Mucosa of rectum (tissue), 2 donors: Measurements from ENCODE around the gene LYL1.

ENCODE experiments used
- H3K27ac ChIP-seq, 2 donors: one replicate each; pipeline ENCODE4 v1.7.0; 2013; ENCODE audit warnings: inconsistent platforms in 2 of 2, low read depth in 2 of 2, low read length in 2 of 2
- H3K27me3 ChIP-seq, 2 donors: one replicate each; pipeline ENCODE4 v1.7.0; 2013; ENCODE audit warnings: low read length in 2 of 2; ENCODE audit not compliant: control insufficient read depth in 2 of 2, insufficient read depth in 2 of 2
- H3K36me3 ChIP-seq, 2 donors: one replicate each; pipeline ENCODE4 v1.7.0; 2013; ENCODE audit warnings: low read length in 2 of 2; ENCODE audit not compliant: control insufficient read depth in 2 of 2, insufficient read depth in 2 of 2
- H3K4me1 ChIP-seq, 2 donors: one replicate each; pipeline ENCODE4 v1.7.0; 2013; ENCODE audit warnings: low read length in 2 of 2, mild to moderate bottlenecking in 1 of 2; ENCODE audit not compliant: control insufficient read depth in 2 of 2, insufficient read depth in 2 of 2
- H3K4me3 ChIP-seq, 2 donors: one replicate each; pipeline ENCODE4 v1.7.0; 2013; ENCODE audit warnings: low read length in 2 of 2
- H3K9ac ChIP-seq, 2 donors: one replicate each; pipeline ENCODE4 v1.7.0; 2013; ENCODE audit warnings: low read length in 2 of 2, low read depth in 1 of 2, mild to moderate bottlenecking in 1 of 2
- H3K9me3 ChIP-seq, 2 donors: one replicate each; pipeline ENCODE4 v1.7.0; 2013; ENCODE audit warnings: low read length in 2 of 2; ENCODE audit not compliant: control insufficient read depth in 2 of 2
- donor health status: healthy.
- donor health status: Normal muscosa, but diverticular disease.

Gene LYL1

DNA sequence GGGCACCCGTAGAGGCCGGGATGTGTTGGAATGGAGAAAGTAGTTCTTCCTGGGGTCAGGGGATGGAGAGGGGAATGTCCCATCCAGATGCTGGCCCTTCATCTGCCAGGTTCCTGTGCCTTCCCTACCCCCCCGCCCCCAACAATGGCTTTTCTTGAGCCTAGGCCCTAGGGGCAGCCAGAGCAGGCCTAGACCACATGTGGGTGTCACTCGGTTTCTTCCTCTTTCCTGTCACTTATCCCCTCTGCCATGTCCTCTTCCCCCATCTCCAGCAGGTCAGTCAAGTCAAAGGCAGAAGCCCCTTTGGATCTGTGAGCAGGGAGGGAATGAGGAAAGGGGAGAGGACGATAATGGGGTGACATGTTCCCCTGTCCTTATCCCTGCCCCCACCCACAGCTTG is 36.4 kb downstream of the LYL1 start:
- Histone ChIP-seq H3K9ac (no peak overlapping the region), H3K4me1 (peaks cover 25 to 29% of the 10 kb centered on the region in 2 donors), H3K4me3 (no peak overlapping the region), H3K27me3 (no peaks in the 10 kb centered on the region), H3K27ac (no peak overlapping the region), H3K9me3 (no peaks in the 10 kb centered on the region), H3K36me3 (no peaks in the 10 kb centered on the region)

DNA sequence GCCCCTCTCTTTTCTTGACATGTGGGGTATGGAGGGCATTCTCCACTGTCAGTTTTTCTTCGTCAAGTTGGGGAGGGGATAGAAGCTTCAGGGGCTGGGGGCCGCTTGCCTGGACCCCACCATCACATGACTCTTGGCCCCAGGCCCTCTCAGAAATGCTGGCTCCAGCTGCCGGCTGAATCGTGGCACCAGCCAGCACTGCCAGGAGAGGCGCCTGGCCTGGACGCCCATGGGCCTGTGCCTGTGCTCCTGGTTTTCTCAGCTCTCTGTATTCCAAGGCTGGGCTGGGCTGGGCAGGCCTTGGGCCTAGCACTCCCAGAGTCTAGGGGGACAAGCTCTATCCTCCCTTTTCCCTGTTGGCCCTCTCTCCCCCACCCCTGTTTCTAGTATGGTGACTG is 38.6 kb downstream of the LYL1 start:
- H3K27me3 ChIP-seq: no peaks in the 10 kb centered on the region
- no peaks in the 10 kb centered on the region for H3K36me3 ChIP-seq
- no peak overlapping the region for H3K27ac ChIP-seq
- no peak overlapping the region for H3K4me3 ChIP-seq
- H3K9me3 ChIP-seq: no peaks in the 10 kb centered on the region
- H3K4me1 ChIP-seq: peaks cover 29 to 46% of the 10 kb centered on the region in 2 donors
- H3K9ac ChIP-seq: no peak overlapping the region

DNA sequence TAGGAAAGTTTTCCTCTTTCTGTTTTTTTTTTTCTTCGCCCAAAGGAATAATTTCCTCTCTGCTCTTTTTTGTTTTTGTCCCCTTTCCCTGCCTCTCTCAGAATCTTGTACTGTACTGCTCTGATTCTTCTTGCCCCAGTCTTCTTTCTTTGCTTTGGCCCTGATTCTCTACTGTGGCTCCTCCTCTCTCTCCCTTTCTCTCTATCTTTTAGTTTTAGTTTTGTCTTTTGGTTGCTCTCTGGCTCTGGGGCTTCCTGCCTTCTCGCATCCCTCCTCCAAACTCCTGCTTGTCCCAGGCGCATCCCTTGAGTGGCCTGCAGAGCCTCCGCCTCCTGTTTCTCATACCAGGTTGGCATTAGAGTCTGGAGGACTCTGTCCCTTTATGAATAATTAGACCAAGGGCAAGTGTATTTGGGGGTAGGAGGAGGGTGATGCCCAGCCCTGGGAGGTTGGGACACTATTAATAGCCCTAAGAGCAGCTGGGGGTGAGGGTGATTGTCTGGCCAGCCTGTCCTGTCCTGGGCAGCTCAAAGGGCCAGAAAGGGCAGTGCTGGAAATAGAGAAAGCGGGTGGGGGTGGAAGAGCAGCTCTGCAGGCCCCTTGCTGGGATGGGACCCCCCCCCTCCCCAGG is 39.1 kb downstream of the LYL1 start:
- Histone ChIP-seq H3K9ac (no peak overlapping the region), H3K27ac (no peak overlapping the region), H3K4me3 (no peak overlapping the region), H3K4me1 (peaks cover 29 to 40% of the 10 kb centered on the region in 2 donors), H3K9me3 (no peaks in the 10 kb centered on the region), H3K27me3 (no peaks in the 10 kb centered on the region), H3K36me3 (no peaks in the 10 kb centered on the region)

DNA sequence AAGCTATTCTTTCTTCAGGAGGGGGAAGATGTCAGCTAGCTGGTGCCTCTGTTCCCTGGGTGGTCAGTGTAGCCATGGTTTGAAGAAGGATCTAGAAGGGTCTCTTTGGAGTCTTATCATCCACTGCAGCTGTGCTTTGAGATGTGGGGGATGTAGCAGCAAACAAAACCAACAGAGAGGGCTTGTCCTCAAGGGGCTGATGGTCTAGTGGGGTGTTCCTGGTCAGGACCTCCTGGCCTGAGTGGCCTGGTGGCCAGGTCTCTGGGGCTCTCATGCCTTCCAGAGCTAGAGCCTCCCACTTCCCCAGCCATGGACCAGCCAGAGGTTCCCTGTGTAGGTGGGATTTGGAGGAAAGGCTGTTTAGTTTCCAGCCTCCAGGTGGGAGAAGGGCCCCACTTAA is 40.3 kb downstream of the LYL1 start:
- H3K9me3 ChIP-seq: no peaks in the 10 kb centered on the region
- H3K36me3 ChIP-seq: no peaks in the 10 kb centered on the region
- no peaks in the 10 kb centered on the region for H3K27me3 ChIP-seq
- no peak overlapping the region for H3K4me3 ChIP-seq
- H3K27ac ChIP-seq: no peak overlapping the region
- no peak overlapping the region for H3K9ac ChIP-seq
- peaks cover 30 to 39% of the 10 kb centered on the region in 2 donors for H3K4me1 ChIP-seq

DNA sequence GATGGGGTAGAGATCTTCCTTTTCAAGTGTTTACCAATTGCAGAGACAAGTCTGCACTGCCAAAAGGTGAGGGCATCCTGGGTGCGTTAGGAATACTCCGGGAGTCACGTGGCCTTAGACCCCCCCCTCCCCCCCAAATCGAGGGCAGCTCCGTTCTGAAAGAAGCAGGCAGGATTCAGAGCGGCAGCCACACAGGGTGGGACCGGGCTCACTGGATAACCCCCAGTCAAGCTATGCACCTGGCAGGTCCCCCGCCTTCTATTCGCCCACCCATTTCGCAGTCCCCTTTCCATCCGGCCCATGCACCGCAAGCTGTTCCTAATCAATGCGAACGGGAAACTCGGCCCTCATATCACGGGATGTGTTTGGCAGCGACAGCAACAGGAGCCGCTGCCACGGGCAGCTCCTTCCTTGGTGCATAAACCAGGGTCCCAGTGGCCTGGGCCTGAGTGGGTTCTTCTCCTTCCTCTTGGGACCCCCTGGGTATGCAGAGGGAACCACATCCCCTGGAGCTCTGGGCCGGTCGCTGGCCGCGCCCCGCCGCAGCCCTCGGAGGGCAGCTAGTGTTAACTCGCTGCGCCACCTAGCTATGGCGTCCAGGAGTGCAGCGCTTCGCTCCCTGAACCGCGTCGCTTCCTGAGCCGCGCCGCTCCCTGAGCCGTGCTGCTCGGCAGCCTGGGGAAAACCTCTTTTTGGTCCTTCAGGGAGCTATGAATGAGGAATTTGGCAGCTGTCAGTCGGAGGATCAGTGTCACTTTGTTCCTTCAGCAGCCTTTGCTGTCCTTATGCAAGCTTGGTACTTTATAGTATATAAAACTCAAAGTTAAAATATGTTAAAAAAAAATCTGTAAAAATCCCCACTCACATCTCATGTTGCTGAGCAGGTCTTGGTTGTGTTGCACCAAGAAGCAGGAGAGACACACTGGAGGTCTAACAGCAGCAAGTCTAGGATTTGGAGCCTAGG is 41.4 kb downstream of the LYL1 start:
- Histone ChIP-seq H3K27me3 (no peaks in the 10 kb centered on the region), H3K9ac (peak overlapping the region; percentile 56 to 71), H3K4me1 (peaks cover 29 to 39% of the 10 kb centered on the region in 2 donors), H3K9me3 (no peaks in the 10 kb centered on the region), H3K36me3 (no peaks in the 10 kb centered on the region), H3K4me3 (peak overlapping the region; percentile 62 to 75), H3K27ac (peak overlapping the region; percentile 48 to 51)

DNA sequence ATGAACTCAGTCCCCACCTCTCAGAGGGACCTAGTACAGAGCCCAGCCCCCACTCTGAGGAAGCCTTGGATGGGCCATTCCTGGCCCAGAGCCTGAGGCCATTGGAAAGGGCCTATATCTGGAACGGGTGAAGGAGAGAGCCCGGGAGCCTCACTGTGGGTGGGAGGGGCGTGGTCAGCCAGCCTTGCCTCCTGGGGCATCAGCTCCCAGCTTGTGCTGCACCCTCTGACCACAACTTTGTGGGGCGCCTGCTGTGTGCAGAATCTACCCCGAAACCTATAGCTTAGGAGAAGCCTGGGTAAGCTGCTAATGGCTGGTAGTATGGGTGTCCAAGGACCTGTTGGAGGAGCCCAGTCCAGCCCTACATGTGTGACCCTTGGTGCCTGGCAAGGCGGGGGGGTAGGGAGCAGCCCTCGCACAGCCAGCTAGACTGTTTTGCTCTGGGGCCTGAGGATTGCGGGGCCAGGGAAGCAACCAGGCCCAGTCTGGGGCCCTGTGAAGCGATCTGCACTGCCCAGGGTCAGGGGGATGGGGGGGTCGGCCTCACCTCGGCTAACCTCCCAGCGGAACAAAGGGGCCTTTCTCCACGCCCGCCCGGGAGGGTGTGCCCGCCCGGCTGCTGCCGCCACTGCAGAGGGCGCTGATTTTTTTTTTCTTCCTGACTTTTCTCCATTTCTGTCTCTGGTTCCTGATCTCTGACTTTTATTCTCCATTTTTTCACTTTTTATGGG is 42.3 kb downstream of the LYL1 start:
- Histone ChIP-seq H3K27me3 (no peaks in the 10 kb centered on the region), H3K9ac (peak overlapping the region; percentile 3 to 71), H3K4me1 (peaks cover 35 to 46% of the 10 kb centered on the region in 2 donors), H3K9me3 (no peaks in the 10 kb centered on the region), H3K4me3 (peak overlapping the region; percentile 62 to 75), H3K36me3 (no peaks in the 10 kb centered on the region), H3K27ac (peak overlapping the region; percentile 23 to 51)

DNA sequence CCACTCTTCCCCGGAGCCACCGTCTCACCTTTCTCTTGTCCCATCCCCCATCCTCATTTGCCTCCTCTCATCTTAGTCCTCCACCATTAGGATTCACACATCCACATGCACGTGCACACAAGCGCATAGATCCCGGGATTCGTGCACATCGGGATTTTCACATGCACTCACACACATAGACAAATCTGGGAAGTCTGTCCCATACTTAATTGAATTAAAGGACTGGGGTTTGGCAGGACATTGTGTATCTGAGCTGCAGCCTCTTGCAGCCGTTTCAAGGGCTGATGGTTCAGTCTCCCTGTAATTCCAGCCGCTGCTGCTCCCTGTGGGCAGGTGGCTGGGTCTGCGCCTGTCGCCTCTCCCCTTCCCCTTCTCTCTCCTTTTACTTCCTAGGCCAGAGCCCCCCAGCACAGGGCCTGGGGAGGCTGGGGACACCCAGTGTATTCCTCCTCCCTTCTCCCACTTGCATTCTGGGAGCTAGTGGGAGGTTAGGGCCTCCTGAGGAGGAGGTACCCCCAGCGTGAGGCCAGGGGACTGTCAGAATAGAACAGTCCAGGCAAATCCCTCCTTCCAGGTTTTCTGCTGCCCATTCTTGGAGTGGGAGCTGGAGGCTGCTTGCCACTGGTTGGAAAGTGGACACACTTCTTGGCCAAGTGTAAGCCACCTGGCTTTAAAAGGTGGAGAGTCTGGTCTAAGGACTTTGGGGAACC is 43.6 kb downstream of the LYL1 start:
- no peaks in the 10 kb centered on the region for H3K36me3 ChIP-seq
- no peak overlapping the region for H3K4me3 ChIP-seq
- no peak overlapping the region for H3K9ac ChIP-seq
- no peaks in the 10 kb centered on the region for H3K27me3 ChIP-seq
- H3K9me3 ChIP-seq: no peaks in the 10 kb centered on the region
- H3K27ac ChIP-seq: peak overlapping the region in 1 of 2 donors; percentile 20
- peaks cover 41 to 58% of the 10 kb centered on the region in 2 donors for H3K4me1 ChIP-seq

DNA sequence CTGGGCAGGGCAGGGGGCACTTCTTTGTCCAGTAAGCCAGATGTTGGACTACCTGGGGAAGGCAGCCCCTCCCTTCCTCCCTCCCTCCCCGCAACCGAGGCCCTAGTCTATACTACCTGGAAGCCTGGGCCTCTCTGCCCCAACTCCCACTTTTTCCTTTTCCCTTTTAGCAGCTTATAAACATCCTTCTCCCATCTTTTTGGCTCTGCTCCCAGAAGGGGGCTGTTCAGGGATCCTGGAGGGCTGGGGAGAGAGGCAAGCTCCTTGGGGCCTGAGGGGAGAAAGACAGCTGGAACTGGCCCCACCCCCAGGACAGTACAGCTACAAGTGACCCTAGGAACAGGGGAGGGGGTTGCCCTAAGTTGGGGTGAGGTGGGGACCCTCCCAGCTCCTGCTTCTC is 44.9 kb downstream of the LYL1 start:
- peaks cover 55 to 70% of the 10 kb centered on the region in 2 donors for H3K4me1 ChIP-seq
- no peak overlapping the region for H3K9ac ChIP-seq
- H3K9me3 ChIP-seq: no peaks in the 10 kb centered on the region
- H3K27me3 ChIP-seq: no peaks in the 10 kb centered on the region
- H3K27ac ChIP-seq: peak overlapping the region; percentile 11 to 32
- H3K36me3 ChIP-seq: no peaks in the 10 kb centered on the region
- H3K4me3 ChIP-seq: no peak overlapping the region

DNA sequence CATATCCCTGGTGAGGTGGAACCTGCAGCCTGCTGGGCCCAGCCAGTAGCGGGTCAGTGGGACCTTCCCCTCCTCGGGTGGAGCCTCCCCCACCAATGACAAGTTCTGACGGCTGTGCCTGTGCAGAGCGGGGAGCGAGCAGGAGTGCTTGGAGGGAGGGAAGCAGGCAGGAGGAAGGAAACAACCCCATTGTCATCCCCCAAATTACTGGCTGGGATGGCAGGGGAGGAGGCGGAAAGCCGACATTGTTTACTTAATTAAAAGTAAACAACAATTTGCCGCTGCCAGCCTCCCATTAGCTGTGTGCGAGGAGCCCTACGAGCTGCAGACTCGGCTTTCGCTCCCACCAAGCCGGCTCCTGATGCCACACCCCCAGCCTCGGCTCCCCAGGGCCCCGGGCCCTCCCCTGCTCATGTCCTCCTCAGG is 45.5 kb downstream of the LYL1 start:
- Histone ChIP-seq H3K9me3 (no peaks in the 10 kb centered on the region), H3K27ac (peak overlapping the region; percentile 11 to 32), H3K4me3 (no peak overlapping the region), H3K36me3 (no peaks in the 10 kb centered on the region), H3K27me3 (no peaks in the 10 kb centered on the region), H3K9ac (no peak overlapping the region), H3K4me1 (peaks cover 61 to 76% of the 10 kb centered on the region in 2 donors)
